ENCODE data around the gene SLC46A1.
A peak's percentile ranks its signal among the peaks of the same experiment; 100 is the strongest.

Gene SLC46A1

GRCh38 chr17:28379814-28380801 is 25.9 kb downstream of the SLC46A1 start:
- DNase-seq, result no peak

DNA sequence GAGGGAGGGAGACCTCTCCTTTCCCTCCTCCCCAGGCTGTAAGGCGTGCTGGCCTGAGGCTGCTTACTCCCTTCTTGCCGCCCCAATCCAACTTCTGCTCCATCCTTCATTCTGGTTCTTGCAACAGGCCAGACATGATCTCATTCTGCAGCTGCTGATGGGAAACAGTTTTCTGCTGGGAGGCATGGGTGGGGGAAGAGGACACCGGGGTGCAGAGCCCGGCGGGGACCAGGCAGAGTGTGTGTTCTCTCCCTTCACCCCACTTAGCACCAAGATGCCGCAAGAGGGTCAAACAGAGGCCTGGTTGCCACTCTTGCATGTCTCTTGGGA is 33.1 kb downstream of the SLC46A1 start:
- no peak for DNase-seq

- peak; percentile 27 for DNase-seq
Observed at GRCh38 chr17:28372203-28372944, 33.6 kb downstream of the SLC46A1 start.

GRCh38 chr17:28371245-28372202 is 34.5 kb downstream of the SLC46A1 start, which contains the start of gene SARM1:
Gene SARM1 (plus strand): TSS chr17:28371694. CDS start chr17:28372033, 339 bp downstream.
- peak; percentile 95 for DNase-seq

GRCh38 chr17:28370744-28371103 is 35.3 kb downstream of the SLC46A1 start:
- DNase-seq, result no peak

- no peak for DNase-seq
Observed at GRCh38 chr17:28370035-28370743, 35.8 kb downstream of the SLC46A1 start, which contains the start of gene VTN. Gene VTN (minus strand): TSS chr17:28370307. CDS start chr17:28370203, 104 bp downstream.

DNA sequence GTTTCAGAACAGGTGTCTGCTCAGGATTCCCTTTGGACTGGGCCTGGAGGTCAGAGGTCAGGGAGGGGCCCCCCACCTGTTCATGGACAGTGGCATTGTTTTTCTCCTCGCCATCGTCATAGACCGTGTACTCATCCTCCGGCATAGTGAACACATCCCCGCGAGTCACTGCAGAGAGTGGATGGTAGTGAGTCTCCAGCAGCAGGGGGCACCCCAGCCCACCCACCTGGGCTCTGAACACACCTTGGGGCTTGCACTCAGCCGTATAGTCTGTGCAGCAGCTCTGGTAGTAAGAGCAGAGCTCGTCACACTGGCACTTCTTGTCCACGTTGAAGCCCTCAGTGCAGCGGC is 36.4 kb downstream of the SLC46A1 start:
- DNase-seq, result no peak

GRCh38 chr17:28368915-28369683 is 36.9 kb downstream of the SLC46A1 start:
- no peak for DNase-seq

- DNase-seq, result no peak
Observed at GRCh38 chr17:28368306-28368831, 37.6 kb downstream of the SLC46A1 start.

DNA sequence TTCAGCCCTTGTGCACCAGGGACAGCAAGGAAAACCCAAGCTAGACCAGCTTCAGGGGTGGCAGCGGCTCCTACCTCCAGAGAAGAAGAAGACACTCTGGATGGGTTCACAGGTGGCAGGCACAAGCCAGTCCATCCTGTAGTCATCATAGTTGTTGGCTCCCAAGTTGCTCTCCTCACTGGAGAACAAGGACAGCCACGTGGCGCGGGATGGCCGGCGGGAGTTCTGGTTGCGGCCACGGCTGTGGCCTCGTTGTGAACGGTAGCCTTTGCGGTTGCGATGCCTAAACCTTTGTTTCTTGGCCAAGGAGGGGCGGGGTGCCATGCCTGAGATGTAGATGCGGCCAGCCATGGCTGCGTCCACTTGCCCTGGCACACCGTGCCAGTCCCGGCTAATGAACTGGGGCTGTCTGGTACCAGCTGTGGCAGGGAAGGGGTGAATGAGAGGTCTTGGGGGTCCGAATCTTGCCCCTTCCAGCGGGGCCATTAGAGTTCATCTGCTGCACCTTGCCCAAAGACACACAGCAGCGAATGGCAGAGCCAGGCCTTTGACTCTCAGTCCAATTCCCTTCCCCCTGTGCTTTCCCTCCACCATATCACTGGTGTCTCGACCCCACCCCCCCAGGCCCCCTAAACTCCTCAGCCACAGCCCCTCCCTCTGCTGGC is 38.2 kb downstream of the SLC46A1 start:
- no peak for DNase-seq

DNA sequence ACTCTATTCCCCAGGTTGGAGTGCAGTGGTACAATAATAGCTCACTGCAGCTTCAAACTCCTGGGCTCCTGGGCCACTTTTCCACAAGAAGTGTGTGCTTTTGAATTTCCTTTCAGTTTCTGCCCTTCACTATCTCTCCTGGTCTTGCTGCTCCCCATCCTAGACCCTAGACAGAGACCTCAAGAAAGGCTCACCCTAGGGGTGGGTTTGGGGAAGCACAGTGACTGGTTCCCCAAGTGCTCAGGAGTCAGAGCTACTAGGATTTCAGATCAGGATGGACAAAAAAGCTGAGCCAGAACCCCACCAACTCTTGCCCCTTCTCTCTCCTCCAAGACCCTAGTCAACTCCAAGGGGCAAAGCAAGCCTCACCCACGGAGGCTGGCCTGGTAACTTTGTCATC is 39.4 kb downstream of the SLC46A1 start:
- DNase-seq, result no peak

DNA sequence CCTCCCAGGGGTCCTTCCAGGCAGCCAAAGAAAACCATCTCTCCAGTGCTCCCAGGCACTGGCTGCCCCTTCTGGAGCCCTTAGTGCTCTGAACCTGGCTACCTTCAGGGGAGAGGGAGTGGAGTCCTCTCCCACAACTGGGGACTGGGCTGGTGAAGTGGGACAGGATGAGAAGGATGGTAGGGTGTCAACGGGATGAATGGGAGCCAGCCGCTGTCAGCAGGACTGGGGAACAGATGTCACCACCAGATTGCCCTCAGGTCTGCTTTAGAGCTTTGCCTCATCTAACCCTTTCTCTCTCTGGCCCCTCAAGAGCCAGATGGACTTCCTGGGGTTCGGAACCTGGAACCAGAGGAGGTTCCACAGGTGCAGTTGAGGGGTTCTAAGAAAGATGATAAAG is 40.5 kb downstream of the SLC46A1 start:
- DNase-seq, result no peak

- DNase-seq, result no peak
Observed at GRCh38 chr17:28364665-28365363, 41.2 kb downstream of the SLC46A1 start, which contains the start of gene SEBOX. Gene SEBOX (minus strand): TSS chr17:28365199. CDS start chr17:28365151, 48 bp downstream.

DNA sequence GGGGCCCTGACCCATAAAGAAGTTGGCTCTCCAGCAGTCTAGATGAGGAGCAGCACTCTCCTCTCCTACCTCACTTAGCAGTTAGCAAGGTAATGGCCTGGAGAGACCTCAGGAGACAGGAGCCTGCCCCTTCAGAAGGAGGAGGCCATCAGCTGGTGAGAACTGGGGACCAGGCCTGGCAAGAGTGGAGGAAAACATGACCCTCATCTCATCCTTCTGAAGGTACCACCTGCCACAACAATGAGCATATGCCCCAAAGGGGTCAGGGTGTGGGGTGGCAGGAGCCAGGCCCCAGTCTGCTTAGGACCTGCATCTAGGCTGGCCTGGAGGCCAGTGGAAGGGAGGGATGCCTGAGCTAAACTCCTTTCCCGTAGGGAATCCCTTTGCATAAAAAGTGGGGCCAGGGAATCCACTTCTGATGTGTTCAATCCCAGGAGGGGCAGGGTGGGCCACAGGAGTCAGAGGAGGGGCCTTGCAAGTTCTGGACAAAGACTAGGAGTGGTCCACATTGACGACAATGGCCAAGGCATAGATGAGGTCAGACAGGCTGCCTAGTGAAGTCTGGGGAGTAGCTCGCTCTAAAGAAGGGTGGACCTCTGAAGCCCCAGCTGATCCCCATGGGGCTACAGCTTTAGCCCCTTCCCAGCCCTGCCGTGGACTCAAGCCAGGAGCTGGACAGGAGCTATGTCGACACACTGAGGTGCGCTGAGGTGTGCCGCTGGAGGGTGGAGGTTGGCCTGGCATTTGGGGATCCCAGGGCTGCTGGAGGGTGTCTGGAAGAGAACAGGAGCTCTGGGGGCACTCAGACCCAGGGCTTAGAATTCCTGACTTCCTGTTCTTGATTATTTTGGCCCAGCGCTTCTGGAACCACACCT is 42.0 kb downstream of the SLC46A1 start:
- DNase-seq, result no peak

DNA sequence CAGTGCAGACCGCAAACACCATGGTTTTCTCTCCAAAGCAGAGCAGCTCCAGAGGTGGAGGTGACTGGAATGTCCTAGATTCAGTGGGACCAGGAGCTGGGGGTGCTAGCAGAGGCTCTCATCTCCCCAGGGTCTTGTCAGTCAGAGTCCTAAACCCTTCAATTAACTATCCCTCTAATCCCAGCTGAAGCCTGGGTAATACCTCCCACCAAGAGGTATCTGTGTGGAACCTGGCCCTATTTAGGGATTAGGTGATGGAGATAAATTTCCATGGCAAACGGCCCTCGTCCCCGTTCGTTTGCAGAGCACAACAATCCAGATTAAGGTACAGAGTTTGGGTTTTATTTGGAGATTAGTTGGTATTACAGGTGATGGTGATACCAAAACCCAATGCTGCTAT is 42.8 kb downstream of the SLC46A1 start:
- DNase-seq, result no peak

DNA sequence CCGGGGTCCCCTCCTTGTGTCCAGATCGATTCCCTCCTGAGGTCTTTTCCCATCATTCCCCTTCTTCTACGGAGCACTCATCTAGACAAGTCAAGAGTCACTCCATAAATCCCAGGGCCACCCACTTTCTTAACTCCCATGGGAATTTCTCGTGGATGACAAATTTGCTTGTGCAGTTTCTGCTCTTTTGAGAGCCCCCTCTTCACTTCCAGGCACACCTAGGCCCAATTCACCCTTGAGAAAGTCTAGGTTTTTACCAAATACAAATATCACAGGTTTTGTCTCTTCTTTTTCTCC is 48.2 kb downstream of the SLC46A1 start:
- no peak for DNase-seq

DNA sequence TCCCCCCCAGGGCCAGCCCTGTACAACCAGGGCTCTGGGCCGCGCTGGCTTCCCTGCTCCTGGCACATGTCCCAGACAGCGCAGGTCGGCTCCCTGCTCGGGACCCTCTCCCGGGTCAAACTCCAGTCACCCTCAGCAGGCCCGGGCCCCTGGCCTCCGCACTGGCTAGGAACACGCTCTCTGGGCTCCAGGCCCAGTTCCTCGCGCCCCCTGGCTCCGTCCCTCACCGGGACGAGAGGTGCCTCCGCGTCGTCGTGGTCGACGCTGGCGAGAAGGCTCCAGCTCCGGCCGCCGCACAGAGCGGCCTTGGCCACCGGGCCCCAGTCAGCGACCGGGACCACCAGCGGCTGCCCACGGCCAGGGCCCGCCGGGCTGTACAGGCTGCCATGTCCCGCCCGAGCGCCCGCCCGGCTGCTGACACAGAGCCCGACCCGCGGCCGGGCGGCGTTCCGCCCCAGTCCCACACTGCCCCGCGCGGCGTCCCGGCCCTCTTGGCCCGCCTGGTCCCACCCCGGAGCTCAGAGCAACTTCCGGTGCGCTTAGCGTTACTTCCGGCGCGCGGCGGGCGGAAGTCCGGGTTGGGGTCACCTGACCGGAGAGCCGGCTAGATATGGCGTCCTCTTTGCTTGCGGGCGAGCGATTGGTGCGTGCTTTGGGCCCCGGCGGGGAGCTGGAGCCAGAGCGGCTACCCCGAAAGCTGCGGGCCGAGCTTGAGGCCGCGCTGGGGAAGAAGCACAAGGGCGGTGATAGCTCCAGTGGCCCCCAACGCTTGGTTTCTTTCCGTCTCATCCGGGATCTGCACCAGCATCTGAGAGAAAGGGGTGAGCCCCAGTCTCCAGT is 48.7 kb downstream of the SLC46A1 start, which contains the start of gene POLDIP2:
POLDIP2 (minus strand) TSS at position 467 of the 840 bp plus-strand sequence; CDS start at position 388, 79 bp downstream.
- DNase-seq, result peak; percentile 92

- no peak for DNase-seq
Observed at GRCh38 chr17:28350271-28350670, 55.7 kb downstream of the SLC46A1 start.

All from COR-L47 (cell line).